HCT116 (cell line): ENCODE data around the gene NEB. TPM values are rescaled to one million over a fixed set of nuclear protein-coding genes. Genes with fewer than 3 reads are reported as not detected.
"Not testable (repeated sequence)": the region's sequence is repeated elsewhere in the genome, so short reads cannot be mapped to it uniquely, and the experiment has no call there.

ENCODE experiments used
- ATAC-seq: fragments of 200-7000 bp; cut with Tn5 transposase; 2 replicates; pipeline ENCODE4 v1.9.1; 2020; ENCODE audit warnings: mild to moderate bottlenecking, moderate library complexity
- BruUV-seq: library from RNA; stranded (reverse); fragments of 400-500 nt; replicated peaks from 2 replicates; lab custom pipeline; 2021; lab: Mats Ljungman, UMichigan
- CTCF ChIA-PET: fragments of 300-600 bp; sonication (Branson Sonifier 250); formaldehyde crosslinking; loops from one replicate; lab custom pipeline; 2021; ENCODE audit warnings: antibody characterized with exemption; lab: Charles Lee
- POLR2A ChIA-PET: fragments of 300-600, 350-600 bp; sonication (Branson Sonifier 250); formaldehyde crosslinking; loops from one replicate; lab custom pipeline; 2021; ENCODE audit warnings: antibody characterized with exemption; lab: Charles Lee
- RAD21 ChIA-PET, 2 experiments: fragments of 300-600 bp; sonication (Branson Sonifier 250); formaldehyde crosslinking; loops; one replicate each; lab custom pipeline; 2023; ENCODE audit warnings: low total read pairs in 2 of 2; ENCODE audit not compliant: uncharacterized antibody in 2 of 2, unreplicated experiment in 2 of 2, low non-redundant PET in 1 of 2; lab: Charles Lee
- DNase-seq: peaks from one replicate; pipeline ENCODE4 v3.0.0-alpha.2; 2010; ENCODE audit warnings: low read depth, low spot score
- H2AFZ ChIP-seq: fragments of 200-600 bp; shearing (Covaris generic), sonication (generic); 2 replicates; pipeline ENCODE4 v1.6.1; 2017; ENCODE audit warnings: low read depth, mixed run types, mixed read lengths, antibody characterized with exemption, low read length; ENCODE audit not compliant: poor library complexity, severe bottlenecking
- H3K27ac ChIP-seq: 2 replicates; pipeline ENCODE4 v1.5.1; 2012; ENCODE audit warnings: low read depth, low read length
- H3K27me3 ChIP-seq: fragments of 200-600 bp; sonication (generic); 2 replicates; pipeline ENCODE4 v1.6.1; 2016; ENCODE audit warnings: mixed run types, low read length, mixed read lengths; ENCODE audit not compliant: insufficient read depth
- H3K36me3 ChIP-seq, 2 experiments: fragments of 200-500 bp in 1 of 2; fragments of 200-600 bp in 1 of 2; sonication (Bioruptor generic) in 1 of 2; sonication (generic) in 1 of 2; 2 replicates each; pipeline versions ENCODE4 v1.5.1 to v1.6.1; 2014 to 2016; ENCODE audit warnings: low read length in 2 of 2, inconsistent platforms in 1 of 2, mixed read lengths in 1 of 2, mixed run types in 1 of 2; ENCODE audit not compliant: insufficient read depth in 2 of 2, control insufficient read depth in 1 of 2
- H3K4me1 ChIP-seq, 2 experiments: fragments of 200-600 bp in 1 of 2; sonication (generic) in 1 of 2; 2 replicates each; pipeline versions ENCODE4 v1.5.1 to v1.6.1; 2012 to 2017; ENCODE audit warnings: low read length in 2 of 2, inconsistent platforms in 1 of 2, mild to moderate bottlenecking in 1 of 2, mixed read lengths in 1 of 2, mixed run types in 1 of 2, moderate library complexity in 1 of 2; ENCODE audit not compliant: insufficient read depth in 2 of 2, control insufficient read depth in 1 of 2
- H3K4me2 ChIP-seq: fragments of 200-600 bp; sonication (generic); 2 replicates; pipeline ENCODE4 v1.6.1; 2017; ENCODE audit warnings: mixed run types, low read length, mixed read lengths
- H3K4me3 ChIP-seq, 2 experiments: fragments of 200-600 bp in 1 of 2; sonication (generic) in 1 of 2; replicated peaks in 1 of 2; 2 replicates each; pipeline ENCODE4 v1.5.1; 2011 to 2016; ENCODE audit warnings: low read length in 2 of 2, control low read depth in 1 of 2, low read depth in 1 of 2, mild to moderate bottlenecking in 1 of 2, mixed read lengths in 1 of 2, mixed run types in 1 of 2
- H3K79me2 ChIP-seq: fragments of 200-600 bp; sonication (generic); 2 replicates; pipeline ENCODE4 v1.6.1; 2017; ENCODE audit warnings: mild to moderate bottlenecking, mixed run types, low read length, moderate library complexity, mixed read lengths; ENCODE audit not compliant: insufficient read depth
- H3K9ac ChIP-seq: fragments of 200-600 bp; sonication (generic); 2 replicates; pipeline ENCODE4 v1.6.1; 2016; ENCODE audit warnings: low read length, mixed read lengths
- H3K9me2 ChIP-seq: fragments of 200-600 bp; sonication (generic), shearing (Covaris generic); 2 replicates; pipeline ENCODE4 v1.6.1; 2017; ENCODE audit warnings: mixed run types, mild to moderate bottlenecking, moderate library complexity; ENCODE audit not compliant: insufficient read depth
- H3K9me3 ChIP-seq, 2 experiments: fragments of 200-500 bp in 1 of 2; fragments of 200-600 bp in 1 of 2; sonication (Bioruptor generic) in 1 of 2; sonication (generic) in 1 of 2; 2 replicates each; pipeline ENCODE4 v1.6.1; 2014 to 2017; ENCODE audit warnings: low read length in 2 of 2, mixed read lengths in 2 of 2, inconsistent platforms in 1 of 2, low read depth in 1 of 2, mild to moderate bottlenecking in 1 of 2, mixed run types in 1 of 2, moderate library complexity in 1 of 2; ENCODE audit not compliant: control insufficient read depth in 1 of 2, insufficient read depth in 1 of 2
- H4K20me1 ChIP-seq: fragments of 200-600 bp; sonication (generic), shearing (Covaris generic); 2 replicates; pipeline ENCODE4 v1.6.1; 2017; ENCODE audit warnings: mixed run types, mild to moderate bottlenecking, moderate library complexity; ENCODE audit not compliant: insufficient read depth
- intact Hi-C: fragments of 100-400 bp; cut with micrococcal nuclease; formaldehyde crosslinking; loops from 2 replicates; pipeline ENCODE4 v1.10.0; 2022
- total RNA-seq: library from RNA; stranded (reverse); gene quantifications from one replicate; pipeline ENCODE4 v1.2.1, GENCODE V29; 2021; ENCODE audit not compliant: unreplicated experiment
- TF ChIP-seq, protein P1 (sequence below), 3 experiments: fragments of 200-600 bp in 1 of 3; sonication (generic) in 1 of 3; IDR thresholded peaks in 2 of 3; conservative IDR thresholded peaks in 1 of 3; 2 replicates each; pipeline ENCODE4 v1.5.1; 2012 to 2017; ENCODE audit warnings: low read depth in 2 of 3, low read length in 2 of 3, antibody characterized with exemption in 1 of 3, borderline replicate concordance in 1 of 3, control low read depth in 1 of 3, mild to moderate bottlenecking in 1 of 3, mixed read lengths in 1 of 3, mixed run types in 1 of 3, moderate library complexity in 1 of 3; ENCODE audit not compliant: insufficient read depth in 1 of 3

The NEB gene
- total RNA-seq, 1 experiment from 2014 or later, result 0.34 TPM

GRCh38 chr2:151596903-151597608, 137.2 kb downstream of the NEB start:
- H2AFZ ChIP-seq, H3K9ac ChIP-seq, H3K27ac ChIP-seq, H3K4me2 ChIP-seq, H3K9me3 ChIP-seq, POLR2A ChIA-PET, H3K27me3 ChIP-seq, CTCF ChIA-PET, H4K20me1 ChIP-seq, H3K36me3 ChIP-seq, H3K4me3 ChIP-seq, H3K4me1 ChIP-seq, intact Hi-C loops, BruUV-seq, H3K79me2 ChIP-seq, ATAC-seq, RAD21 ChIA-PET, DNase-seq, H3K9me2 ChIP-seq: not testable (repeated sequence)

GRCh38 chr2:151591908-151592255, 142.4 kb downstream of the NEB start:
- RAD21 ChIA-PET, H3K27ac ChIP-seq, H3K79me2 ChIP-seq, H3K4me3 ChIP-seq, BruUV-seq, H3K27me3 ChIP-seq, CTCF ChIA-PET, intact Hi-C loops, POLR2A ChIA-PET, H3K9ac ChIP-seq, H3K4me2 ChIP-seq, H4K20me1 ChIP-seq, ATAC-seq, H2AFZ ChIP-seq, H3K9me3 ChIP-seq, H3K9me2 ChIP-seq, H3K4me1 ChIP-seq, H3K36me3 ChIP-seq, DNase-seq: not testable (repeated sequence)

- RAD21 ChIA-PET, CTCF ChIA-PET, H3K36me3 ChIP-seq, H3K4me3 ChIP-seq, H3K9ac ChIP-seq, intact Hi-C loops, H3K4me2 ChIP-seq, POLR2A ChIA-PET, H3K79me2 ChIP-seq, H3K9me2 ChIP-seq, DNase-seq, H3K9me3 ChIP-seq, H4K20me1 ChIP-seq, H3K27me3 ChIP-seq, H2AFZ ChIP-seq, H3K27ac ChIP-seq, H3K4me1 ChIP-seq, BruUV-seq: not testable (repeated sequence)
- TF ChIP-seq, protein P1, sequence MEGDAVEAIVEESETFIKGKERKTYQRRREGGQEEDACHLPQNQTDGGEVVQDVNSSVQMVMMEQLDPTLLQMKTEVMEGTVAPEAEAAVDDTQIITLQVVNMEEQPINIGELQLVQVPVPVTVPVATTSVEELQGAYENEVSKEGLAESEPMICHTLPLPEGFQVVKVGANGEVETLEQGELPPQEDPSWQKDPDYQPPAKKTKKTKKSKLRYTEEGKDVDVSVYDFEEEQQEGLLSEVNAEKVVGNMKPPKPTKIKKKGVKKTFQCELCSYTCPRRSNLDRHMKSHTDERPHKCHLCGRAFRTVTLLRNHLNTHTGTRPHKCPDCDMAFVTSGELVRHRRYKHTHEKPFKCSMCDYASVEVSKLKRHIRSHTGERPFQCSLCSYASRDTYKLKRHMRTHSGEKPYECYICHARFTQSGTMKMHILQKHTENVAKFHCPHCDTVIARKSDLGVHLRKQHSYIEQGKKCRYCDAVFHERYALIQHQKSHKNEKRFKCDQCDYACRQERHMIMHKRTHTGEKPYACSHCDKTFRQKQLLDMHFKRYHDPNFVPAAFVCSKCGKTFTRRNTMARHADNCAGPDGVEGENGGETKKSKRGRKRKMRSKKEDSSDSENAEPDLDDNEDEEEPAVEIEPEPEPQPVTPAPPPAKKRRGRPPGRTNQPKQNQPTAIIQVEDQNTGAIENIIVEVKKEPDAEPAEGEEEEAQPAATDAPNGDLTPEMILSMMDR (IDR thresholded peaks at IDR 0.05 in 2 of 3, conservative IDR thresholded peaks at IDR 0.05 in 1 of 3; ENCODE audit: borderline replicate concordance in 1 of 3, insufficient read depth in 1 of 3, low read depth in 2 of 3, low read length in 2 of 3), result 0 out of 6 replicates have a peak, but pooled peaks of 1 of the 3 experiments have one; percentile 13
- peak; percentile 98 for ATAC-seq
Observed at GRCh38 chr2:151591250-151591907, 142.9 kb downstream of the NEB start.

- H4K20me1 ChIP-seq, H3K9me3 ChIP-seq, intact Hi-C loops, H3K27ac ChIP-seq, H3K4me3 ChIP-seq, H3K27me3 ChIP-seq, H3K9ac ChIP-seq, H2AFZ ChIP-seq, DNase-seq, H3K4me1 ChIP-seq, H3K36me3 ChIP-seq, BruUV-seq, H3K9me2 ChIP-seq, ATAC-seq, H3K79me2 ChIP-seq, H3K4me2 ChIP-seq, RAD21 ChIA-PET, CTCF ChIA-PET, POLR2A ChIA-PET: not testable (repeated sequence)
Observed at GRCh38 chr2:151581300-151581699, 153.0 kb downstream of the NEB start.
